Measurements from ENCODE around the gene AGBL1. TPM values are rescaled to one million over a fixed set of nuclear protein-coding genes. Genes with fewer than 3 reads are reported as not detected.

AGBL1 gene
- total and polyA plus RNA-seq, 8 donors, result under 0.01 to 0.18 TPM; not detected in 6

- Histone ChIP-seq H3K27me3 (no peaks in the 10 kb centered on the region), H3K36me3 (no peaks in the 10 kb centered on the region), H3K9me3 (no peaks in the 10 kb centered on the region), H3K4me3 (no peak overlapping the region), H3K27ac (no peak overlapping the region), H3K4me1 (no peaks in the 10 kb centered on the region)
- intact Hi-C loops (cut with DNase I; ENCODE audit: low total_unique reads), result no loop called here
- no peak for TF ChIP-seq CTCF (IDR thresholded peaks at IDR 0.05)
- TF ChIP-seq POLR2A (IDR thresholded peaks at IDR 0.05), result no peak
- no peak for TF ChIP-seq EP300 (IDR thresholded peaks at IDR 0.05)
- TF ChIP-seq POLR2AphosphoS5 (IDR thresholded peaks at IDR 0.05), result no peak
- DNase-seq, result no peak
These were observed 786.2 kb downstream of the AGBL1 start for GRCh38 chr15:86865920-86866319.

GRCh38 chr15:86870846-86871245, 791.2 kb downstream of the AGBL1 start:
- 56 to 80% (median 67%) methylated on average over 3 of the region's 3 CpGs for WGBS, 5 donors
- Histone ChIP-seq H3K27ac (no peak overlapping the region), H3K9me3 (no peaks in the 10 kb centered on the region), H3K4me1 (no peaks in the 10 kb centered on the region), H3K36me3 (no peaks in the 10 kb centered on the region), H3K27me3 (no peaks in the 10 kb centered on the region), H3K4me3 (no peak overlapping the region)
- no peak for DNase-seq
- TF ChIP-seq POLR2A (IDR thresholded peaks at IDR 0.05), result no peak
- TF ChIP-seq CTCF (IDR thresholded peaks at IDR 0.05), result no peak
- TF ChIP-seq POLR2AphosphoS5 (IDR thresholded peaks at IDR 0.05), result no peak
- TF ChIP-seq EP300 (IDR thresholded peaks at IDR 0.05), result no peak
- intact Hi-C loops (cut with DNase I; ENCODE audit: low total_unique reads), result no loop called here

- no peak overlapping the region for H3K4me3 ChIP-seq
- DNase-seq, result no peak
- WGBS, 5 donors, result 74 to 92% (median 83%) methylated on average over 4 of the region's 4 CpGs
- no peaks in the 10 kb centered on the region for H3K4me1 ChIP-seq
- H3K27ac ChIP-seq, result no peak overlapping the region
- intact Hi-C loops (cut with DNase I; ENCODE audit: low total_unique reads), result no loop called here
- H3K36me3 ChIP-seq, result no peaks in the 10 kb centered on the region
- H3K27me3 ChIP-seq, result no peaks in the 10 kb centered on the region
- H3K9me3 ChIP-seq, result no peaks in the 10 kb centered on the region
- TF ChIP-seq POLR2AphosphoS5 (IDR thresholded peaks at IDR 0.05), result no peak
- TF ChIP-seq CTCF (IDR thresholded peaks at IDR 0.05), result no peak
- TF ChIP-seq POLR2A (IDR thresholded peaks at IDR 0.05), result no peak
- TF ChIP-seq EP300 (IDR thresholded peaks at IDR 0.05), result no peak
These were observed 792.3 kb downstream of the AGBL1 start for GRCh38 chr15:86871964-86872363.

GRCh38 chr15:86872782-86873181, 793.1 kb downstream of the AGBL1 start:
- 70 to 96% (median 78%) methylated on average over 1 of the region's 1 CpG for WGBS, 5 donors
- DNase-seq, result no peak
- H3K27me3 ChIP-seq, result no peaks in the 10 kb centered on the region
- H3K4me3 ChIP-seq, result no peak overlapping the region
- H3K9me3 ChIP-seq, result no peaks in the 10 kb centered on the region
- H3K36me3 ChIP-seq, result no peaks in the 10 kb centered on the region
- no peak for TF ChIP-seq CTCF (IDR thresholded peaks at IDR 0.05)
- no peak for TF ChIP-seq POLR2A (IDR thresholded peaks at IDR 0.05)
- TF ChIP-seq POLR2AphosphoS5 (IDR thresholded peaks at IDR 0.05), result no peak
- TF ChIP-seq EP300 (IDR thresholded peaks at IDR 0.05), result no peak
- H3K27ac ChIP-seq, result no peak overlapping the region
- intact Hi-C loops (cut with DNase I; ENCODE audit: low total_unique reads), result no loop called here
- H3K4me1 ChIP-seq, result no peaks in the 10 kb centered on the region
